Prostate gland (tissue), 2 donors: ENCODE measurements around the gene HGF. TPM values are rescaled to one million over a fixed set of nuclear protein-coding genes. Genes with fewer than 3 reads are reported as not detected.

Experiments
- DNase-seq: peaks from one replicate; pipeline ENCODE4 v3.0.0-alpha.2; 2019; ENCODE audit warnings: low spot score
- H3K27ac ChIP-seq, 2 donors: fragments of 200-600 bp; sonication (generic); 2 replicates each; pipeline ENCODE4 v1.5.1; 2017 to 2019
- H3K27me3 ChIP-seq: fragments of 200-600 bp; sonication (generic); replicated peaks from 2 replicates; pipeline ENCODE4 v1.5.1; 2019; ENCODE audit not compliant: insufficient read depth
- H3K36me3 ChIP-seq, 2 donors: fragments of 200-600 bp; sonication (generic); 1 replicate in 1 of 2; 2 replicates in 1 of 2; pipeline versions ENCODE4 v1.5.1 to v1.8.1; 2017 to 2019
- H3K4me1 ChIP-seq: fragments of 200-600 bp; sonication (generic); replicated peaks from 2 replicates; pipeline ENCODE4 v1.5.1; 2019
- H3K4me3 ChIP-seq, 2 donors: fragments of 200-600 bp; sonication (generic); 2 replicates each; pipeline ENCODE4 v1.5.1; 2017 to 2019
- H3K9me3 ChIP-seq: fragments of 200-600 bp; sonication (generic); 2 replicates; pipeline ENCODE4 v1.5.1; 2017
- CTCF ChIP-seq, 4 experiments: fragments of 200-600 bp in 2 of 4; fragments of 450-650 bp in 2 of 4; sonication (generic) in 2 of 4; IDR thresholded peaks; 1 replicate in 3 of 4; 2 replicates in 1 of 4; pipeline ENCODE4 v1.5.1; 2016 to 2019; ENCODE audit warnings: antibody characterized with exemption in 4 of 4, mild to moderate bottlenecking in 2 of 4, moderate library complexity in 2 of 4
- POLR2A ChIP-seq: fragments of 450-650 bp; IDR thresholded peaks from one replicate; pipeline ENCODE4 v1.6.1; 2016; ENCODE audit warnings: antibody characterized with exemption, mild to moderate bottlenecking
- POLR2AphosphoS5 ChIP-seq: sonication (generic); formaldehyde crosslinking; IDR thresholded peaks from one replicate; pipeline ENCODE4 v1.6.1; 2017; ENCODE audit warnings: antibody characterized with exemption
- WGBS: methylation state at CpG from one replicate; pipeline ENCODE4 v1.1.5; 2018; 5-methylcytosine and 5-hydroxymethylcytosine counted together
- intact Hi-C: fragments of 100-400 bp; cut with DNase I; formaldehyde crosslinking; loops from one replicate; pipeline ENCODE4 v1.14.2; 2022
- total RNA-seq, 2 donors: library from RNA; depleted of rRNA; stranded (reverse); fragments of >200 nt; gene quantifications; one replicate each; pipeline ENCODE4 v1.1.0, GENCODE V29; 2016

Gene HGF
- total RNA-seq, 2 donors from 2014 or later, result 7.5 to 8.1 TPM

- no peak for DNase-seq
- intact Hi-C loops, result no loop called here
- H3K27ac ChIP-seq, result no peak overlapping the region
- TF ChIP-seq POLR2A, result no peak
- no peak for TF ChIP-seq CTCF (IDR thresholded peaks at IDR 0.05)
- TF ChIP-seq POLR2AphosphoS5, result no peak
- H3K27me3 ChIP-seq, result no peaks in the 10 kb centered on the region
- no peaks in the 10 kb centered on the region for H3K4me1 ChIP-seq
- H3K36me3 ChIP-seq, result no peaks in the 10 kb centered on the region
- no peak overlapping the region for H3K4me3 ChIP-seq
- H3K9me3 ChIP-seq, result no peaks in the 10 kb centered on the region
- WGBS, result 92% methylated on average over 2 of the region's 2 CpGs
Observed at GRCh38 chr7:81761821-81762220, 8.0 kb downstream of the HGF start.

GRCh38 chr7:81761031-81761430, 8.8 kb downstream of the HGF start:
- 67% methylated on average over 1 of the region's 1 CpG for WGBS
- no peaks in the 10 kb centered on the region for H3K9me3 ChIP-seq
- H3K27ac ChIP-seq, result no peak overlapping the region
- no peaks in the 10 kb centered on the region for H3K27me3 ChIP-seq
- H3K4me3 ChIP-seq, result no peak overlapping the region
- H3K4me1 ChIP-seq, result no peaks in the 10 kb centered on the region
- TF ChIP-seq CTCF (IDR thresholded peaks at IDR 0.05) (no peak), POLR2A (no peak), POLR2AphosphoS5 (no peak)
- H3K36me3 ChIP-seq, result no peaks in the 10 kb centered on the region
- intact Hi-C loops, result no loop called here
- no peak for DNase-seq

GRCh38 chr7:81754918-81755696, 14.7 kb downstream of the HGF start:
- Histone ChIP-seq H3K27me3 (no peaks in the 10 kb centered on the region), H3K27ac (no peak overlapping the region), H3K36me3 (no peaks in the 10 kb centered on the region), H3K9me3 (no peaks in the 10 kb centered on the region), H3K4me1 (no peaks in the 10 kb centered on the region), H3K4me3 (no peak overlapping the region)
- intact Hi-C loops, result no loop called here
- TF ChIP-seq POLR2AphosphoS5, result no peak
- no peak for TF ChIP-seq POLR2A
- TF ChIP-seq CTCF (IDR thresholded peaks at IDR 0.05), result no peak
- no peak for DNase-seq
- 75% methylated on average over 2 of the region's 2 CpGs for WGBS

GRCh38 chr7:81753392-81753791, 16.5 kb downstream of the HGF start:
- no peak for TF ChIP-seq POLR2A
- no peak for TF ChIP-seq POLR2AphosphoS5
- no peak for TF ChIP-seq CTCF (IDR thresholded peaks at IDR 0.05)
- intact Hi-C loops, result no loop called here
- H3K4me3 ChIP-seq, result no peak overlapping the region
- H3K9me3 ChIP-seq, result no peaks in the 10 kb centered on the region
- H3K27me3 ChIP-seq, result no peaks in the 10 kb centered on the region
- H3K36me3 ChIP-seq, result no peaks in the 10 kb centered on the region
- H3K4me1 ChIP-seq, result no peaks in the 10 kb centered on the region
- H3K27ac ChIP-seq, result no peak overlapping the region
- DNase-seq, result no peak
- 76% methylated on average over 1 of the region's 1 CpG for WGBS

- Histone ChIP-seq H3K4me1 (no peaks in the 10 kb centered on the region), H3K27me3 (no peaks in the 10 kb centered on the region), H3K27ac (no peak overlapping the region), H3K36me3 (no peaks in the 10 kb centered on the region), H3K4me3 (no peak overlapping the region), H3K9me3 (no peaks in the 10 kb centered on the region)
- no peak for DNase-seq
- intact Hi-C loops, result no loop called here
- TF ChIP-seq CTCF (IDR thresholded peaks at IDR 0.05), result no peak
- TF ChIP-seq POLR2A, result no peak
- 84% methylated on average over 3 of the region's 3 CpGs for WGBS
Observed at GRCh38 chr7:81752318-81752714, 17.5 kb downstream of the HGF start.
